Coronary artery (tissue), 2 donors: Measurements from ENCODE around the gene FNDC11.

Experiments
- DNase-seq: peaks from one replicate; pipeline ENCODE4 v3.0.0-alpha.2; 2017; ENCODE audit warnings: low spot score
- H3K27ac ChIP-seq, 2 donors: fragments of 200-600 bp; sonication (generic); one replicate each; pipeline ENCODE4 v1.5.1; 2016 to 2019
- H3K4me3 ChIP-seq: fragments of 200-600 bp; sonication (generic); 2 replicates; pipeline ENCODE4 v1.5.1; 2016; ENCODE audit warnings: mild to moderate bottlenecking, moderate library complexity
- CTCF ChIP-seq: fragments of 200-600 bp; sonication (generic); IDR thresholded peaks from one replicate; pipeline ENCODE4 v1.5.1; 2019; ENCODE audit warnings: antibody characterized with exemption

Gene FNDC11

GRCh38 chr20:63582382-63583063, 28.6 kb downstream of the FNDC11 start:
- no peak overlapping the region for H3K27ac ChIP-seq
- no peak for DNase-seq

DNA sequence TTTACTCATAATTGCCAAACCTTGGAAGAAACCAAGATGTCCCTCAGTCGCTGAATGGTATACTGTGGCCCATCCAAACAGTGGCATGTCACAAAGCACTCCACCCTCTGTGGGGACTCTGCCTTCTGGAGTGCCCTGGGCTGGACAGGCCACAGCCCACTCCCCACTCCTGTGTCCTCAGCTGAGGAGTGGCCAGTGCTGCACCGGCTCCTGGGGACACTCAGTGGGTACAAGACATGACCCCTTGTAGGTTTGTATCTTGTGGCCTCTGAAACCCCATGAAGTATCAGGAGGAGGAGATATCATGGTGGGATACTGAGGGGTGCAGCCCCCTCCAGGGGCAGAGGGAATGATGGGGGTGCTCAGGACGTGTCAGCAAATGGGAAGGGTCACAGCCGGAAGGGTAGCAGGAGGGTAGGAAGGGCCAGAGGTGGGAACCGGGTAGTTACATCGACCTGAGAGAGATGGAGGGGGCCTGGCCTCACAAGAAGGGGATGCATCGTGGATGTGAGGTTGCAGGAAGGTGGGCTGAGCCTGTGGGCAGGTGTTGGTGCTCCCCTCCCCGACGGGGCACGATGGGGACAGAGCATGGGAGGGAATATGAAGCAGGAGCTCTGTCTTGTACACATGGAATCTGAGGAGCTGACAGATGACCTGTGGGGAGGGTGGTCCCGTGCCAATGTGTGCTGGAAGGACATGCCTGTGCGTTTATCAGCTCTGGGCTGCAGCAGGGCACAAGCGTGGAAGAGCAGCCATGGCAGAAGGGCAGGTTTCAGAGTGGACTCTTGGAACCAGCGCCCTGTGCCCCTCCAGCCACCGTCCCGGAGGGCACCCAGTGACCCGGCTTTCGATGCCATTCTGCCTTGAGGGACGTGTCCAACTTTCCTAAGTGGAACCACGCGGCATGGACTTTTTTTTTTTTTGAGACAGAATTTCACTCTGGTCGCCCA, 31.9 kb downstream of the FNDC11 start:
- DNase-seq, result no peak
- Histone ChIP-seq H3K27ac (no peak overlapping the region), H3K4me3 (no peak overlapping the region)
- no peak for TF ChIP-seq CTCF

More at GRCh38 chr20:63582382-63583063, 28.6 kb downstream of the FNDC11 start:
- H3K4me3 ChIP-seq, result no peak overlapping the region
- no peak for TF ChIP-seq CTCF

- TF ChIP-seq CTCF, result no peak
- no peak overlapping the region for H3K4me3 ChIP-seq
- no peak for DNase-seq
- H3K27ac ChIP-seq, result no peak overlapping the region
These were observed 32.8 kb downstream of the FNDC11 start for GRCh38 chr20:63586797-63587196.

DNA sequence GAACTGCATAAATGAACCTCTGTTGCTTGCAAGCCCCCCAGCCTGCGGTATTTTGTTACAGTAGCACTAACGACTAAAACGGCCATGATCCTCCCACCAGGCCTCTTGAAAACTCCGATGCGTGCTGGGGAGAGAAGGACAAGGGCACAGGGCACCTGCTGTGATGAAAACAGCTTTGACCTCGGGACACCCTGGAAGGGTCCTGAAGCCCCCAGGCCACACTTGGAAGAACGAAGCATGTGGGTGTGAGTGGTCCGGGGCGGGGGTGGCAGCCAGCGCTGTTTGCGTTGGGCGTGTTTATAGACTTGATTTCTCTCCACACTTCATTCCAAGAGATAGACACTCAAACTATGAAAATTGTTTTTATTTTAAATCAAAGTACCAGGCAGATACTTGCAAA, 33.3 kb downstream of the FNDC11 start:
- no peak for DNase-seq
- H3K4me3 ChIP-seq, result no peak overlapping the region
- no peak for TF ChIP-seq CTCF
- no peak overlapping the region for H3K27ac ChIP-seq

GRCh38 chr20:63587776-63588591, 34.0 kb downstream of the FNDC11 start:
- Histone ChIP-seq H3K27ac (no peak overlapping the region), H3K4me3 (no peak overlapping the region)
- no peak for DNase-seq
- TF ChIP-seq CTCF, result no peak

DNA sequence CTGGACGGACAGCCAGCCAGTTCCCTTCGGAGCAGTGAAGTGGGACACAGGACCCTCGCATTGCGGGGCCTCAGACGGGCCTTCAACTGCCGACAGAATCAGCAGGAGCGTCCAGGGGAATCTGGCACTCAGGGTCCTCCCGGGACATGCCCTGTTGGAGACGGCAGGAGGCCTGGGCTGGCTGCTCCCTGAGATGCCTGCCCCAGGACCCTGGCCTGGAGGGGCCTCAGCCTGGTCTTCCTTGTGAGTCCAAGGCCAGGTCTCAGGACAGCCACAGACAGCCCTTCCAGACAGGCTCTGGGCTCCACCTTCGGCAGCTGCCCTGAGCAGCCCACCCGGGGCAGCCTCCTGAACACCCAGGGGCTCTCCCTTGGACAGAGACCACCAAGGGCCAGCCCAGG, 34.7 kb downstream of the FNDC11 start:
- no peak overlapping the region for H3K27ac ChIP-seq
- no peak overlapping the region for H3K4me3 ChIP-seq
- TF ChIP-seq CTCF, result no peak
- DNase-seq, result no peak
